GM21390 (cell line): ENCODE results near the gene MYL6.
"Not testable (repeated sequence)": the region's sequence is repeated elsewhere in the genome, so short reads cannot be mapped to it uniquely, and the experiment has no call there.

Experiments used
- ATAC-seq: cut with Tn5 transposase; IDR thresholded peaks from one replicate; pipeline ENCODE4 v1.9.1; 2021; ENCODE audit not compliant: unreplicated experiment

MYL6 gene

GRCh38 chr12:56156464-56157200, 1.5 kb upstream of the MYL6 start:
- ATAC-seq = not testable (repeated sequence)

- peak; percentile 36 for ATAC-seq
These were observed 744 bp upstream of the MYL6 start for GRCh38 chr12:56157201-56158028.

- no peak for ATAC-seq
These were observed 835 bp downstream of the MYL6 start for GRCh38 chr12:56158926-56159461.

GRCh38 chr12:56159482-56160192, 1.5 kb downstream of the MYL6 start:
- ATAC-seq = no peak

- ATAC-seq = no peak
These were observed 2.1 kb downstream of the MYL6 start for GRCh38 chr12:56160193-56160763.

GRCh38 chr12:56160894-56161689, 2.9 kb downstream of the MYL6 start:
- no peak for ATAC-seq

GRCh38 chr12:56161690-56162351, 3.7 kb downstream of the MYL6 start:
- no peak for ATAC-seq

- no peak for ATAC-seq
These were observed 4.5 kb downstream of the MYL6 start for GRCh38 chr12:56162468-56163290.

GRCh38 chr12:56163533-56164344, 5.6 kb downstream of the MYL6 start:
- no peak for ATAC-seq

- ATAC-seq = no peak
These were observed 6.2 kb downstream of the MYL6 start for GRCh38 chr12:56164345-56164729.

GRCh38 chr12:56165369-56165768, 7.2 kb downstream of the MYL6 start:
- no peak for ATAC-seq

- no peak for ATAC-seq
These were observed 11.1 kb downstream of the MYL6 start for GRCh38 chr12:56169229-56169759.

- no peak for ATAC-seq
These were observed 14.7 kb downstream of the MYL6 start for GRCh38 chr12:56172839-56173238.

- no peak for ATAC-seq
These were observed 20.2 kb downstream of the MYL6 start for GRCh38 chr12:56178347-56178746.

- no peak for ATAC-seq
These were observed 28.8 kb downstream of the MYL6 start for GRCh38 chr12:56186957-56187356.

GRCh38 chr12:56188131-56188777, 30.1 kb downstream of the MYL6 start:
- ATAC-seq = no peak

GRCh38 chr12:56188778-56189098, 30.6 kb downstream of the MYL6 start:
- no peak for ATAC-seq
